Lung (tissue), 12 donors: ENCODE results near the gene PASK. TPM values are rescaled to one million over a fixed set of nuclear protein-coding genes. Genes with fewer than 3 reads are reported as not detected.

ENCODE experiments used
- ATAC-seq: fragments of 200-7000 bp; cut with Tn5 transposase; one replicate; pipeline ENCODE4 v1.9.1; 2020; ENCODE audit warnings: moderate number of reproducible peaks; ENCODE audit not compliant: insufficient read depth, low FRiP score
- DNase-seq, 3 donors: peaks; one replicate each; pipeline ENCODE4 v3.0.0-alpha.2; 2013 to 2017
- H3K27ac ChIP-seq, 2 donors: one replicate each; pipeline ENCODE4 v1.5.1; 2013; ENCODE audit warnings: mild to moderate bottlenecking in 2 of 2, moderate library complexity in 2 of 2, control low read depth in 1 of 2, inconsistent platforms in 1 of 2, low read depth in 1 of 2, low read length in 1 of 2
- H3K27me3 ChIP-seq, 3 donors: one replicate each; pipeline ENCODE4 v1.5.1; 2013; ENCODE audit warnings: low read length in 2 of 3; ENCODE audit not compliant: control insufficient read depth in 3 of 3, insufficient read depth in 3 of 3
- H3K36me3 ChIP-seq, 4 donors: one replicate each; pipeline ENCODE4 v1.5.1; 2013; ENCODE audit warnings: low read length in 4 of 4, mild to moderate bottlenecking in 1 of 4, moderate library complexity in 1 of 4; ENCODE audit not compliant: control insufficient read depth in 4 of 4, insufficient read depth in 4 of 4
- H3K4me1 ChIP-seq, 5 donors: one replicate each; pipeline ENCODE4 v1.5.1; 2013; ENCODE audit warnings: low read length in 5 of 5, mild to moderate bottlenecking in 2 of 5, moderate library complexity in 1 of 5; ENCODE audit not compliant: control insufficient read depth in 5 of 5, insufficient read depth in 5 of 5
- H3K4me3 ChIP-seq: one replicate; pipeline ENCODE4 v1.5.1; 2013; ENCODE audit warnings: mild to moderate bottlenecking, control low read depth, moderate library complexity
- H3K9ac ChIP-seq, 2 donors: one replicate each; pipeline ENCODE4 v1.5.1; 2013; ENCODE audit warnings: low read length in 2 of 2, control low read depth in 1 of 2; ENCODE audit not compliant: insufficient read depth in 1 of 2
- H3K9me3 ChIP-seq, 4 donors: one replicate each; pipeline ENCODE4 v1.5.1; 2013; ENCODE audit warnings: low read length in 3 of 4, mild to moderate bottlenecking in 1 of 4, moderate library complexity in 1 of 4; ENCODE audit not compliant: control insufficient read depth in 4 of 4, insufficient read depth in 3 of 4
- WGBS, 2 donors: extraction: QIAGEN DNeasy Blood & Tissue Kit; methylation state at CpG; one replicate each; pipeline ENCODE4 v1.1.7; 2013; 5-methylcytosine and 5-hydroxymethylcytosine counted together
- polyA plus RNA-seq, 2 donors: library from polyadenylated mRNA; stranded (reverse); fragments of 200-250 nt; gene quantifications; one replicate each; pipeline ENCODE4 v1.2.1, GENCODE V29; 2013
- total RNA-seq, 2 donors: library from RNA; depleted of rRNA in 1 of 2; stranded (reverse); fragments of >200 nt in 1 of 2; gene quantifications; one replicate each; pipeline ENCODE4 v1.2.1, GENCODE V29; 2014 to 2021
- TF ChIP-seq, protein P1 (sequence below): IDR thresholded peaks from 2 replicates; pipeline ENCODE4 v1.5.1; 2012; ENCODE audit warnings: mild to moderate bottlenecking; ENCODE audit errors: control extremely low read depth, extremely low read depth
- donor health status: control.
- donor health status: control.
- donor health status: Bipolar disorder and iron deficiency.
- donor health status: healthy.
- donor health status: DM: yes; HTN: yes; CAD: no.

Gene PASK
- total and polyA plus RNA-seq, 4 donors, result 3.5 to 21.8 (median 13.2) TPM

- DNase-seq (no peak), ATAC-seq (no peak)
- TF ChIP-seq, protein P1, sequence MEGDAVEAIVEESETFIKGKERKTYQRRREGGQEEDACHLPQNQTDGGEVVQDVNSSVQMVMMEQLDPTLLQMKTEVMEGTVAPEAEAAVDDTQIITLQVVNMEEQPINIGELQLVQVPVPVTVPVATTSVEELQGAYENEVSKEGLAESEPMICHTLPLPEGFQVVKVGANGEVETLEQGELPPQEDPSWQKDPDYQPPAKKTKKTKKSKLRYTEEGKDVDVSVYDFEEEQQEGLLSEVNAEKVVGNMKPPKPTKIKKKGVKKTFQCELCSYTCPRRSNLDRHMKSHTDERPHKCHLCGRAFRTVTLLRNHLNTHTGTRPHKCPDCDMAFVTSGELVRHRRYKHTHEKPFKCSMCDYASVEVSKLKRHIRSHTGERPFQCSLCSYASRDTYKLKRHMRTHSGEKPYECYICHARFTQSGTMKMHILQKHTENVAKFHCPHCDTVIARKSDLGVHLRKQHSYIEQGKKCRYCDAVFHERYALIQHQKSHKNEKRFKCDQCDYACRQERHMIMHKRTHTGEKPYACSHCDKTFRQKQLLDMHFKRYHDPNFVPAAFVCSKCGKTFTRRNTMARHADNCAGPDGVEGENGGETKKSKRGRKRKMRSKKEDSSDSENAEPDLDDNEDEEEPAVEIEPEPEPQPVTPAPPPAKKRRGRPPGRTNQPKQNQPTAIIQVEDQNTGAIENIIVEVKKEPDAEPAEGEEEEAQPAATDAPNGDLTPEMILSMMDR, result no peak
- no peaks in the 10 kb centered on the region for H3K27me3 ChIP-seq
- no peak overlapping the region for H3K4me3 ChIP-seq
- peaks cover 0 to 2% (median 0%) of the 10 kb centered on the region in 4 donors for H3K9me3 ChIP-seq
- peaks cover 0 to 5% (median 2%) of the 10 kb centered on the region in 4 donors for H3K36me3 ChIP-seq
- peaks cover 0 to 8% (median 3%) of the 10 kb centered on the region in 5 donors for H3K4me1 ChIP-seq
- no peak overlapping the region for H3K9ac ChIP-seq
- WGBS, 2 donors, result 92 to 96% methylated on average over 7 of the region's 7 CpGs
- no peak overlapping the region for H3K27ac ChIP-seq
Observed at GRCh38 chr2:241131531-241131930, 17.7 kb downstream of the PASK start.

- Histone ChIP-seq H3K27me3 (no peaks in the 10 kb centered on the region), H3K9ac (no peak overlapping the region), H3K36me3 (peaks cover 0 to 4% (median 1%) of the 10 kb centered on the region in 4 donors), H3K27ac (no peak overlapping the region), H3K9me3 (peaks cover 0 to 2% (median 0%) of the 10 kb centered on the region in 4 donors), H3K4me3 (no peak overlapping the region), H3K4me1 (no peaks in the 10 kb centered on the region)
- no peak for ATAC-seq
- TF ChIP-seq, protein P1, result no peak
- 95 to 96% methylated on average over 16 of the region's 16 CpGs for WGBS, 2 donors
- DNase-seq, result no peak
Observed at GRCh38 chr2:241130316-241130715, 19.0 kb downstream of the PASK start.

GRCh38 chr2:241129086-241129871 is 20.0 kb downstream of the PASK start:
- TF ChIP-seq, protein P1, result no peak
- Histone ChIP-seq H3K27ac (no peak overlapping the region), H3K27me3 (no peaks in the 10 kb centered on the region), H3K4me1 (no peaks in the 10 kb centered on the region), H3K4me3 (no peak overlapping the region), H3K9me3 (peaks cover 0 to 2% (median 0%) of the 10 kb centered on the region in 4 donors), H3K9ac (no peak overlapping the region), H3K36me3 (peaks cover 0 to 4% (median 1%) of the 10 kb centered on the region in 4 donors)
- DNase-seq, result no peak
- 54 to 76% methylated on average over 12 of the region's 12 CpGs for WGBS, 2 donors
- no peak for ATAC-seq
